K562 (cell line): Measurements from ENCODE around the gene FGR. TPM values are rescaled to one million over a fixed set of nuclear protein-coding genes. Genes with fewer than 3 reads are reported as not detected.

Experiments used
- KDM4B ChIP-seq, 2 experiments: fragments of 450-650 bp in 1 of 2; sonication (generic) in 1 of 2; IDR thresholded peaks; 2 replicates each; pipeline ENCODE4 v1.6.1; 2016 to 2017; ENCODE audit warnings: borderline replicate concordance in 2 of 2, antibody characterized with exemption in 1 of 2, low read depth in 1 of 2, mild to moderate bottlenecking in 1 of 2
- POU5F1 ChIP-seq: fragments of 150-350 bp; IDR thresholded peaks from 2 replicates; pipeline ENCODE4 v1.6.1; 2014; ENCODE audit warnings: borderline replicate concordance, low read length, low read depth, mild to moderate bottlenecking; ENCODE audit not compliant: partially characterized antibody
- RBM22 ChIP-seq: fragments of 200-400 bp; formaldehyde crosslinking; IDR thresholded peaks from 2 replicates; pipeline ENCODE4 v1.6.1; 2018; ENCODE audit warnings: low read length, low read depth; ENCODE audit not compliant: poor library complexity, severe bottlenecking
- RNF2 ChIP-seq: sonication (generic); IDR thresholded peaks from 2 replicates; pipeline ENCODE4 v1.6.1; 2016
- ZKSCAN8 ChIP-seq: fragments of 200-800 bp; sonication (Bioruptor generic); IDR thresholded peaks from 2 replicates; pipeline ENCODE4 v1.6.1; 2016; ENCODE audit warnings: missing genetic modification characterization, missing compliant biosample characterization
- ZNF436 ChIP-seq: fragments of 250-450, 450-650 bp; sonication (Bioruptor Pico); formaldehyde crosslinking; IDR thresholded peaks from 2 replicates; pipeline ENCODE4 v1.7.0; 2020; ENCODE audit warnings: mild to moderate bottlenecking
- polyA plus RNA-seq, 8 experiments: library from polyadenylated mRNA; depleted of rRNA in 4 of 8; stranded (reverse) in 5 of 8; unstranded in 3 of 8; fragments of >200 nt; fragmentation: Nextera tagmentation in 2 of 8; fragmentation: Illumina TruSeq in 1 of 8; extraction: Ambion mirVana in 2 of 8; extraction: Trizol in 1 of 8; gene quantifications; 2 replicates each; pipeline versions ENCODE4 v1.2.1 to v1.2.3, GENCODE V29; 2011 to 2014; ENCODE audit warnings: inconsistent platforms in 1 of 8, missing spikeins in 1 of 8
- total RNA-seq, 7 experiments: library from RNA; depleted of rRNA in 6 of 7; stranded (reverse); fragments of >200 nt in 6 of 7; fragmentation: Illumina TruSeq in 2 of 7; extraction: Trizol in 2 of 7; gene quantifications; 2 replicates each; pipeline versions ENCODE4 v1.2.1 to v1.2.3, GENCODE V29; 2011 to 2021; ENCODE audit warnings: low replicate concordance in 1 of 7
- TF ChIP-seq, protein P1 (sequence below), 2 experiments: fragments of 450-650 bp in 1 of 2; sonication (generic) in 1 of 2; formaldehyde crosslinking in 1 of 2; IDR thresholded peaks; 2 replicates each; pipeline versions ENCODE4 v1.7.1 to v1.9.0; 2016 to 2022; ENCODE audit warnings: inconsistent platforms in 1 of 2, mild to moderate bottlenecking in 1 of 2, missing genetic modification reagents in 1 of 2
- TF ChIP-seq, protein P2 (sequence below): sonication (generic); formaldehyde crosslinking; IDR thresholded peaks from 2 replicates; pipeline ENCODE4 v1.8.0; 2022; ENCODE audit warnings: missing genetic modification reagents, mild to moderate bottlenecking, borderline replicate concordance
- TF ChIP-seq, protein P3 (sequence below): sonication (generic); formaldehyde crosslinking; IDR thresholded peaks from 2 replicates; pipeline ENCODE4 v1.8.0; 2022; ENCODE audit warnings: mild to moderate bottlenecking, missing genetic modification reagents
- TF ChIP-seq, protein P4 (sequence below): fragments of 200-800 bp; sonication (Bioruptor generic); IDR thresholded peaks from 2 replicates; pipeline ENCODE4 v1.6.1; 2017; ENCODE audit warnings: missing genetic modification characterization, missing compliant biosample characterization
- TF ChIP-seq, protein P5 (sequence below): IDR thresholded peaks from 2 replicates; pipeline ENCODE4 v1.6.1; 2016; ENCODE audit warnings: missing genetic modification characterization, missing compliant biosample characterization

FGR gene
- total and polyA plus RNA-seq, 9 of the 15 experiments (the other 6 are each of a cell fraction or from before 2014, with no cell fraction given) = 0.04 to 0.11 TPM; not detected in 7

DNA sequence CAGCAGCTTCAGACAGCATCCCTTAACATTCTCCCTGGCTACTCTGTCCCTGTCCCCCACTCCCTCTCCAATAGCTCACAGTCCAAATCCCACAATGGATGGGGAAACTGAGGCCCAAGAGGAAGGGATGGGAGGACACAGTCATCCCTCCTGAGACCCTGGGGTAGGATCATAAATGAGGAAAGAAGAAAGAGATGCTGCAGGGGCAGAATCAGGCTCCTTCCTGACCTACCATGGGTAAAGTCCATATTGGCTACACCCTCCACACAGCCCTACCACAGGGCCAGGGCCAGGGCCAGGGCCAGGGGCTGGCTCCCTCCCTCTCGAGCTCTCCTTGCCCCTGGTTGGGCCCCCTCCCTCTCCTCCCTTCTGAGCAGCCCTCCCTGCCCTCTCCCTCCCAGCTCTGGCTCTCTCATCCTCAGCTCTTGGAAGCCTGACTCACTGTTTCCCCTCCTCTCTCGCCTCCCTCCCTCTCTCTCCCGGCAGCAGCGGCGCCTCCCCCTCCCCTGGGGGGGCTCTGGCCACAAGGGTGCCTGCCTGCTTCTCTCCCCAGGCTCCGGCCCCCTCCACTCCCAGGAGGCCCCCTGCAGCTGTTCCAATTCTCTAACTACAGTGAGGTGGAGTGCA lies 36.0 kb downstream of the FGR start (continued):
- no peak; a peak in 1 of 4 replicates for TF ChIP-seq KDM4B (IDR thresholded peaks at IDR 0.05; ENCODE audit: borderline replicate concordance in 2 of 2, low read depth in 1 of 2)
- TF ChIP-seq, protein P1, sequence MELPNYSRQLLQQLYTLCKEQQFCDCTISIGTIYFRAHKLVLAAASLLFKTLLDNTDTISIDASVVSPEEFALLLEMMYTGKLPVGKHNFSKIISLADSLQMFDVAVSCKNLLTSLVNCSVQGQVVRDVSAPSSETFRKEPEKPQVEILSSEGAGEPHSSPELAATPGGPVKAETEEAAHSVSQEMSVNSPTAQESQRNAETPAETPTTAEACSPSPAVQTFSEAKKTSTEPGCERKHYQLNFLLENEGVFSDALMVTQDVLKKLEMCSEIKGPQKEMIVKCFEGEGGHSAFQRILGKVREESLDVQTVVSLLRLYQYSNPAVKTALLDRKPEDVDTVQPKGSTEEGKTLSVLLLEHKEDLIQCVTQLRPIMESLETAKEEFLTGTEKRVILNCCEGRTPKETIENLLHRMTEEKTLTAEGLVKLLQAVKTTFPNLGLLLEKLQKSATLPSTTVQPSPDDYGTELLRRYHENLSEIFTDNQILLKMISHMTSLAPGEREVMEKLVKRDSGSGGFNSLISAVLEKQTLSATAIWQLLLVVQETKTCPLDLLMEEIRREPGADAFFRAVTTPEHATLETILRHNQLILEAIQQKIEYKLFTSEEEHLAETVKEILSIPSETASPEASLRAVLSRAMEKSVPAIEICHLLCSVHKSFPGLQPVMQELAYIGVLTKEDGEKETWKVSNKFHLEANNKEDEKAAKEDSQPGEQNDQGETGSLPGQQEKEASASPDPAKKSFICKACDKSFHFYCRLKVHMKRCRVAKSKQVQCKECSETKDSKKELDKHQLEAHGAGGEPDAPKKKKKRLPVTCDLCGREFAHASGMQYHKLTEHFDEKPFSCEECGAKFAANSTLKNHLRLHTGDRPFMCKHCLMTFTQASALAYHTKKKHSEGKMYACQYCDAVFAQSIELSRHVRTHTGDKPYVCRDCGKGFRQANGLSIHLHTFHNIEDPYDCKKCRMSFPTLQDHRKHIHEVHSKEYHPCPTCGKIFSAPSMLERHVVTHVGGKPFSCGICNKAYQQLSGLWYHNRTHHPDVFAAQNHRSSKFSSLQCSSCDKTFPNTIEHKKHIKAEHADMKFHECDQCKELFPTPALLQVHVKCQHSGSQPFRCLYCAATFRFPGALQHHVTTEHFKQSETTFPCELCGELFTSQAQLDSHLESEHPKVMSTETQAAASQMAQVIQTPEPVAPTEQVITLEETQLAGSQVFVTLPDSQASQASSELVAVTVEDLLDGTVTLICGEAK (IDR thresholded peaks at IDR 0.05) = no peak
- TF ChIP-seq, protein P1 (CRISPR knock-in tag; IDR thresholded peaks at IDR 0.05) = no peak
- TF ChIP-seq POU5F1 = no peak
- TF ChIP-seq, protein P2, sequence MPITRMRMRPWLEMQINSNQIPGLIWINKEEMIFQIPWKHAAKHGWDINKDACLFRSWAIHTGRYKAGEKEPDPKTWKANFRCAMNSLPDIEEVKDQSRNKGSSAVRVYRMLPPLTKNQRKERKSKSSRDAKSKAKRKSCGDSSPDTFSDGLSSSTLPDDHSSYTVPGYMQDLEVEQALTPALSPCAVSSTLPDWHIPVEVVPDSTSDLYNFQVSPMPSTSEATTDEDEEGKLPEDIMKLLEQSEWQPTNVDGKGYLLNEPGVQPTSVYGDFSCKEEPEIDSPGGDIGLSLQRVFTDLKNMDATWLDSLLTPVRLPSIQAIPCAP (CRISPR knock-in tag) = no peak
- TF ChIP-seq RBM22 = no peak
- no peak for TF ChIP-seq ZKSCAN8 (CRISPR knock-in tag)
- no peak for TF ChIP-seq RNF2
- TF ChIP-seq, protein P3, sequence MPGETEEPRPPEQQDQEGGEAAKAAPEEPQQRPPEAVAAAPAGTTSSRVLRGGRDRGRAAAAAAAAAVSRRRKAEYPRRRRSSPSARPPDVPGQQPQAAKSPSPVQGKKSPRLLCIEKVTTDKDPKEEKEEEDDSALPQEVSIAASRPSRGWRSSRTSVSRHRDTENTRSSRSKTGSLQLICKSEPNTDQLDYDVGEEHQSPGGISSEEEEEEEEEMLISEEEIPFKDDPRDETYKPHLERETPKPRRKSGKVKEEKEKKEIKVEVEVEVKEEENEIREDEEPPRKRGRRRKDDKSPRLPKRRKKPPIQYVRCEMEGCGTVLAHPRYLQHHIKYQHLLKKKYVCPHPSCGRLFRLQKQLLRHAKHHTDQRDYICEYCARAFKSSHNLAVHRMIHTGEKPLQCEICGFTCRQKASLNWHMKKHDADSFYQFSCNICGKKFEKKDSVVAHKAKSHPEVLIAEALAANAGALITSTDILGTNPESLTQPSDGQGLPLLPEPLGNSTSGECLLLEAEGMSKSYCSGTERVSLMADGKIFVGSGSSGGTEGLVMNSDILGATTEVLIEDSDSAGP (CRISPR knock-in tag) = no peak
- TF ChIP-seq, protein P4, sequence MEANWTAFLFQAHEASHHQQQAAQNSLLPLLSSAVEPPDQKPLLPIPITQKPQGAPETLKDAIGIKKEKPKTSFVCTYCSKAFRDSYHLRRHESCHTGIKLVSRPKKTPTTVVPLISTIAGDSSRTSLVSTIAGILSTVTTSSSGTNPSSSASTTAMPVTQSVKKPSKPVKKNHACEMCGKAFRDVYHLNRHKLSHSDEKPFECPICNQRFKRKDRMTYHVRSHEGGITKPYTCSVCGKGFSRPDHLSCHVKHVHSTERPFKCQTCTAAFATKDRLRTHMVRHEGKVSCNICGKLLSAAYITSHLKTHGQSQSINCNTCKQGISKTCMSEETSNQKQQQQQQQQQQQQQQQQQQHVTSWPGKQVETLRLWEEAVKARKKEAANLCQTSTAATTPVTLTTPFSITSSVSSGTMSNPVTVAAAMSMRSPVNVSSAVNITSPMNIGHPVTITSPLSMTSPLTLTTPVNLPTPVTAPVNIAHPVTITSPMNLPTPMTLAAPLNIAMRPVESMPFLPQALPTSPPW (CRISPR knock-in tag) = peak; percentile 96
- no peak for TF ChIP-seq ZNF436 (CRISPR knock-in tag)
- TF ChIP-seq, protein P5, sequence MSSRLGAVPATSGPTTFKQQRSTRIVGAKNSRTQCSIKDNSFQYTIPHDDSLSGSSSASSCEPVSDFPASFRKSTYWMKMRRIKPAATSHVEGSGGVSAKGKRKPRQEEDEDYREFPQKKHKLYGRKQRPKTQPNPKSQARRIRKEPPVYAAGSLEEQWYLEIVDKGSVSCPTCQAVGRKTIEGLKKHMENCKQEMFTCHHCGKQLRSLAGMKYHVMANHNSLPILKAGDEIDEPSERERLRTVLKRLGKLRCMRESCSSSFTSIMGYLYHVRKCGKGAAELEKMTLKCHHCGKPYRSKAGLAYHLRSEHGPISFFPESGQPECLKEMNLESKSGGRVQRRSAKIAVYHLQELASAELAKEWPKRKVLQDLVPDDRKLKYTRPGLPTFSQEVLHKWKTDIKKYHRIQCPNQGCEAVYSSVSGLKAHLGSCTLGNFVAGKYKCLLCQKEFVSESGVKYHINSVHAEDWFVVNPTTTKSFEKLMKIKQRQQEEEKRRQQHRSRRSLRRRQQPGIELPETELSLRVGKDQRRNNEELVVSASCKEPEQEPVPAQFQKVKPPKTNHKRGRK (tag) = no peak
